ENCODE data around the gene EIF4ENIF1. TPM values are rescaled to one million over a fixed set of nuclear protein-coding genes. Genes with fewer than 3 reads are reported as not detected.

EIF4ENIF1 gene, protein sequence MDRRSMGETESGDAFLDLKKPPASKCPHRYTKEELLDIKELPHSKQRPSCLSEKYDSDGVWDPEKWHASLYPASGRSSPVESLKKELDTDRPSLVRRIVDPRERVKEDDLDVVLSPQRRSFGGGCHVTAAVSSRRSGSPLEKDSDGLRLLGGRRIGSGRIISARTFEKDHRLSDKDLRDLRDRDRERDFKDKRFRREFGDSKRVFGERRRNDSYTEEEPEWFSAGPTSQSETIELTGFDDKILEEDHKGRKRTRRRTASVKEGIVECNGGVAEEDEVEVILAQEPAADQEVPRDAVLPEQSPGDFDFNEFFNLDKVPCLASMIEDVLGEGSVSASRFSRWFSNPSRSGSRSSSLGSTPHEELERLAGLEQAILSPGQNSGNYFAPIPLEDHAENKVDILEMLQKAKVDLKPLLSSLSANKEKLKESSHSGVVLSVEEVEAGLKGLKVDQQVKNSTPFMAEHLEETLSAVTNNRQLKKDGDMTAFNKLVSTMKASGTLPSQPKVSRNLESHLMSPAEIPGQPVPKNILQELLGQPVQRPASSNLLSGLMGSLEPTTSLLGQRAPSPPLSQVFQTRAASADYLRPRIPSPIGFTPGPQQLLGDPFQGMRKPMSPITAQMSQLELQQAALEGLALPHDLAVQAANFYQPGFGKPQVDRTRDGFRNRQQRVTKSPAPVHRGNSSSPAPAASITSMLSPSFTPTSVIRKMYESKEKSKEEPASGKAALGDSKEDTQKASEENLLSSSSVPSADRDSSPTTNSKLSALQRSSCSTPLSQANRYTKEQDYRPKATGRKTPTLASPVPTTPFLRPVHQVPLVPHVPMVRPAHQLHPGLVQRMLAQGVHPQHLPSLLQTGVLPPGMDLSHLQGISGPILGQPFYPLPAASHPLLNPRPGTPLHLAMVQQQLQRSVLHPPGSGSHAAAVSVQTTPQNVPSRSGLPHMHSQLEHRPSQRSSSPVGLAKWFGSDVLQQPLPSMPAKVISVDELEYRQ
- total RNA-seq: 12.6 and 13.9 TPM in 2 replicates
- 25.2 and 25.7 TPM in 2 replicates for polyA plus RNA-seq
- polyA plus RNA-seq (2012): 14.8 and 15.4 TPM in 2 replicates
- 23.4 and 26.2 TPM in 2 replicates for polyA minus RNA-seq (ENCODE audit: low replicate concordance)

DNA sequence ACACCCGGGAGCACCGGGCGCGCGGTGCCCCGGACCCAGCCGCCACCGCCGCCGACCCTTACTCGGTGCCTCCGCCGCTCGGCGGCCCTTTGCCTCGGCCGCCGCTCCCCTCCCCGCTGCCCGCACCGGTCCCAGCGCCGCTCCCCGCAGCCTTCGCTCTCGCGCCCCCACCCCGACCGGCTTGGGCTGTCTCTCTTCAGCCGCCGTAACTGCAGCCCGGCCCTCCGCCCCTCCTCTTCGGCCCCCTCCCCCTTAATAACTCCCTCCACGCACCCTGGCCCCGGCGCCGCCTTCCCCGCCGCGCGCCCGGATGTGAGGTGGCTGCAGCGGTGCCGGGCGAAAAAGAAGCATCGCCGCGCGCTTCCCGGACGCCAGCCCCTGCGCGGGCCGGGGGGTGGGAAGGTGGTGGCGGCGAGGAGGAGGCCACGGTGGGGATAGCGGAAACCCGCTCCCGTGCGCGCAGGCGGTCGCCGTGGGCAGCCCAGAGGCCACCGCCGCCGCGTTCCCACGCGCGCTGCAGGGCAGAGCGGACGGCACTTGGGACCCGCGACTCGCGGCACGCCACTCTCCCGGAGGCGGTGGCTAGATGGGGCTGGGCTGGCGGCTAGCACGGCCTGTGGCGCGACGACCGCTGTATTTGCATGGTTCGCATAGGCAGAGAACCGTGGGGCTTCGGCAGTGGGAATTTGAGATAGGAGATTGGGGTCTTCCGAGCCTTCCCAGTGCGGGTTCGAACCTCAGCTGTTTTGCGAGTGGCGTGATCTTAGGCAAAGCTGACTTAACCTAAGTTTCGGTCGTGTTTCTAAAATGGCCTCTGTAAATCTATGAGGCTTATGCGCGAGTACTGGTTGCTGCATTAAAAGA is at the start of gene EIF4ENIF1:
EIF4ENIF1 (minus strand) TSS at position 211 of the 864 bp plus-strand sequence. CDS start 1,124 bp downstream, outside the sequence.
- H4K20me1 ChIP-seq (ENCODE audit: control insufficient read depth, extremely low read depth, insufficient read depth, low read length): no peaks in the 10 kb centered on the region
- no peaks in the 10 kb centered on the region for H3K27me3 ChIP-seq (ENCODE audit: control insufficient read depth, insufficient read depth, low read length)
- H3K9ac ChIP-seq (ENCODE audit: insufficient read depth, low read length): peak within 1 kb of the TSS; percentile 99
- H3K79me2 ChIP-seq (ENCODE audit: control insufficient read depth, insufficient read depth, low read length): peaks cover 22% of the 10 kb centered on the region
- H3K27ac ChIP-seq (ENCODE audit: insufficient read depth, low read length): peak within 1 kb of the TSS; percentile 93
- peak within 1 kb of the TSS; percentile 70 to 95 (median 82) for H3K4me3 ChIP-seq (replicated peaks in 1 of 4; ENCODE audit: control extremely low read depth in 1 of 4, insufficient read depth in 1 of 4, low read depth in 3 of 4, low read length in 4 of 4)
- H3K36me3 ChIP-seq (ENCODE audit: control insufficient read depth, insufficient read depth, low read length): peaks cover 4% of the 10 kb centered on the region
- H3K9me3 ChIP-seq (ENCODE audit: control insufficient read depth, insufficient read depth, low read depth, low read length): no peaks in the 10 kb centered on the region
- peak within 1 kb of the TSS; percentile 90 for H2AFZ ChIP-seq (ENCODE audit: low read length)
- peak; percentile 86 to 87 for DNase-seq (ENCODE audit: low read depth in 2 of 2)
- no peak for TF ChIP-seq EZH2 (IDR thresholded peaks at IDR 0.05; ENCODE audit: low read length, missing control alignments)
- TF ChIP-seq, protein P1, sequence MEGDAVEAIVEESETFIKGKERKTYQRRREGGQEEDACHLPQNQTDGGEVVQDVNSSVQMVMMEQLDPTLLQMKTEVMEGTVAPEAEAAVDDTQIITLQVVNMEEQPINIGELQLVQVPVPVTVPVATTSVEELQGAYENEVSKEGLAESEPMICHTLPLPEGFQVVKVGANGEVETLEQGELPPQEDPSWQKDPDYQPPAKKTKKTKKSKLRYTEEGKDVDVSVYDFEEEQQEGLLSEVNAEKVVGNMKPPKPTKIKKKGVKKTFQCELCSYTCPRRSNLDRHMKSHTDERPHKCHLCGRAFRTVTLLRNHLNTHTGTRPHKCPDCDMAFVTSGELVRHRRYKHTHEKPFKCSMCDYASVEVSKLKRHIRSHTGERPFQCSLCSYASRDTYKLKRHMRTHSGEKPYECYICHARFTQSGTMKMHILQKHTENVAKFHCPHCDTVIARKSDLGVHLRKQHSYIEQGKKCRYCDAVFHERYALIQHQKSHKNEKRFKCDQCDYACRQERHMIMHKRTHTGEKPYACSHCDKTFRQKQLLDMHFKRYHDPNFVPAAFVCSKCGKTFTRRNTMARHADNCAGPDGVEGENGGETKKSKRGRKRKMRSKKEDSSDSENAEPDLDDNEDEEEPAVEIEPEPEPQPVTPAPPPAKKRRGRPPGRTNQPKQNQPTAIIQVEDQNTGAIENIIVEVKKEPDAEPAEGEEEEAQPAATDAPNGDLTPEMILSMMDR (conservative IDR thresholded peaks at IDR 0.05 in 1 of 2, IDR thresholded peaks at IDR 0.05 in 1 of 2; ENCODE audit: low read depth in 1 of 2, low read length in 2 of 2): no peak
- H3K4me2 ChIP-seq (ENCODE audit: extremely low read depth, insufficient read depth, low read length): peak within 1 kb of the TSS; percentile 98
- peaks cover 7% of the 10 kb centered on the region for H3K4me1 ChIP-seq (ENCODE audit: control insufficient read depth, extremely low read depth, insufficient read depth, low read length)

DNA sequence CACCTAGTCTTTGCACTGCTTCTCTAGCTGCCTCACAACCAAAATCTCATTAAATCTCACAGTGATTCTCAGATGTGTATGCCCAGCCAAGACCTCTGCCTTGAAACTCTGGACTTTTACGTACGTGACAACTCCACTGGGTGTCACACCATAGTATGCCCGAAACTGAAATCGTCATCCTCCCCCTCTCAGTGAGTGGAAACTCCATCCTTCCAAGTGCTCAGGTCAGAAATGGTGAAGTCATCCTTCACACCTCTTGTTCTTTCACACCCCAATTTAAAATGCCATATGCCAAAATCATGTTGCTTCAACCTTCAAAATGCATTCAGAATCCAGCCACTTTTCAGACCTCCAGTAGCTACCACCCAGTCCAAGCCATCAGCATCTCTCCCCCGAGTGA is 49.2 kb upstream of the EIF4ENIF1 start:
- no peak for DNase-seq (ENCODE audit: low read depth in 2 of 2)
- Histone ChIP-seq H3K4me2 (ENCODE audit: extremely low read depth, insufficient read depth, low read length) (no peak overlapping the region), H4K20me1 (ENCODE audit: control insufficient read depth, extremely low read depth, insufficient read depth, low read length) (no peaks in the 10 kb centered on the region), H3K4me1 (ENCODE audit: control insufficient read depth, extremely low read depth, insufficient read depth, low read length) (no peaks in the 10 kb centered on the region), H2AFZ (ENCODE audit: low read length) (no peak overlapping the region), H3K27ac (ENCODE audit: insufficient read depth, low read length) (no peak overlapping the region), H3K36me3 (ENCODE audit: control insufficient read depth, insufficient read depth, low read length) (no peaks in the 10 kb centered on the region), H3K79me2 (ENCODE audit: control insufficient read depth, insufficient read depth, low read length) (no peaks in the 10 kb centered on the region), H3K9ac (ENCODE audit: insufficient read depth, low read length) (no peak overlapping the region), H3K9me3 (ENCODE audit: control insufficient read depth, insufficient read depth, low read depth, low read length) (no peaks in the 10 kb centered on the region), H3K4me3 (replicated peaks in 1 of 4; ENCODE audit: control extremely low read depth in 1 of 4, insufficient read depth in 1 of 4, low read depth in 3 of 4, low read length in 4 of 4) (no peak overlapping the region), H3K27me3 (ENCODE audit: control insufficient read depth, insufficient read depth, low read length) (no peaks in the 10 kb centered on the region)
- TF ChIP-seq, protein P1 (conservative IDR thresholded peaks at IDR 0.05 in 1 of 2, IDR thresholded peaks at IDR 0.05 in 1 of 2; ENCODE audit: low read depth in 1 of 2, low read length in 2 of 2): no peak
- no peak for TF ChIP-seq EZH2 (IDR thresholded peaks at IDR 0.05; ENCODE audit: low read length, missing control alignments)

Measured in fibroblast of lung (primary cell).